HFFc6 (cell line): Measurements from ENCODE around the gene BRD1. TPM values are rescaled to one million over a fixed set of nuclear protein-coding genes. Genes with fewer than 3 reads are reported as not detected.

Source experiments
- DNase-seq: peaks from one replicate; pipeline ENCODE4 v3.0.0-alpha.2; 2018
- H3K27ac Mint-ChIP-seq: 2 replicates; pipeline ENCODE4 v1.8.0; 2020; ENCODE audit warnings: mild to moderate bottlenecking, mixed read lengths
- H3K27me3 Mint-ChIP-seq: 2 replicates; pipeline ENCODE4 v1.8.0; 2021; ENCODE audit warnings: mild to moderate bottlenecking, moderate library complexity, mixed read lengths; ENCODE audit not compliant: insufficient read depth
- H3K36me3 Mint-ChIP-seq: 2 replicates; pipeline ENCODE4 v1.8.0; 2021; ENCODE audit warnings: low read depth, mixed read lengths
- H3K4me1 Mint-ChIP-seq: 2 replicates; pipeline ENCODE4 v1.8.0; 2020; ENCODE audit warnings: low read depth, mixed read lengths
- H3K4me3 Mint-ChIP-seq: 2 replicates; pipeline ENCODE4 v1.8.0; 2020; ENCODE audit warnings: mild to moderate bottlenecking, moderate library complexity, mixed read lengths
- H3K9me3 Mint-ChIP-seq: 2 replicates; pipeline ENCODE4 v1.8.0; 2020; ENCODE audit warnings: mild to moderate bottlenecking, mixed read lengths
- CTCF ChIP-seq: fragments of 200-600 bp; sonication (generic); IDR thresholded peaks from 2 replicates; pipeline ENCODE4 v1.5.0; 2021; ENCODE audit warnings: antibody characterized with exemption, mild to moderate bottlenecking
- total RNA-seq, 6 experiments: library from RNA; stranded (reverse); fragmentation: NEBNext Ultra II Directional; extraction: Animal tissue kit (Norgen Biotek cat#: 25700); gene quantifications; 2 replicates in 1 of 6; 3 replicates in 5 of 6; pipeline ENCODE4 v1.2.3, GENCODE V29; 2021

The BRD1 gene
- total RNA-seq, 6 experiments from 2014 or later, result 17.2 to 20.8 (median 18.1) TPM

- Mint-ChIP-seq H3K4me3 (no peak overlapping the region), H3K9me3 (no peaks in the 10 kb centered on the region), H3K36me3 (no peaks in the 10 kb centered on the region), H3K4me1 (peaks cover 7% of the 10 kb centered on the region; the same call in 1 of the 2 replicates), H3K27ac (no peak overlapping the region), H3K27me3 (peaks cover 3% of the 10 kb centered on the region)
- TF ChIP-seq CTCF, result no peak
- DNase-seq, result no peak
Observed at GRCh38 chr22:49772692-49773091, 55.0 kb downstream of the BRD1 start.

- peaks cover 7% of the 10 kb centered on the region; the same call in 1 of the 2 replicates for H3K4me1 Mint-ChIP-seq
- no peak for DNase-seq
Observed at GRCh38 chr22:49771266-49772065, 56.2 kb downstream of the BRD1 start.

GRCh38 chr22:49770547-49771265, 57.0 kb downstream of the BRD1 start:
- TF ChIP-seq CTCF, result no peak
- 0 out of 2 replicates have a peak, but pooled peaks cover 6% of the 10 kb centered on the region for H3K36me3 Mint-ChIP-seq
- H3K4me1 Mint-ChIP-seq, result peaks cover 7% of the 10 kb centered on the region; the same call in 1 of the 2 replicates
- DNase-seq, result no peak
- no peak overlapping the region for H3K27ac Mint-ChIP-seq
- no peak overlapping the region for H3K4me3 Mint-ChIP-seq
- peaks cover 10% of the 10 kb centered on the region for H3K9me3 Mint-ChIP-seq
- peaks cover 3% of the 10 kb centered on the region for H3K27me3 Mint-ChIP-seq

More at GRCh38 chr22:49771266-49772065, 56.2 kb downstream of the BRD1 start:
- Mint-ChIP-seq H3K36me3 (0 out of 2 replicates have a peak, but pooled peaks cover 6% of the 10 kb centered on the region), H3K27ac (no peak overlapping the region), H3K9me3 (peaks cover 10% of the 10 kb centered on the region), H3K27me3 (peaks cover 3% of the 10 kb centered on the region), H3K4me3 (no peak overlapping the region)
- TF ChIP-seq CTCF, result no peak

- H3K27ac Mint-ChIP-seq, result no peak overlapping the region
- H3K27me3 Mint-ChIP-seq, result peaks cover 3% of the 10 kb centered on the region
- no peak for TF ChIP-seq CTCF
- H3K4me3 Mint-ChIP-seq, result no peak overlapping the region
- H3K4me1 Mint-ChIP-seq, result peaks cover 7% of the 10 kb centered on the region; the same call in 1 of the 2 replicates
- H3K36me3 Mint-ChIP-seq, result 0 out of 2 replicates have a peak, but pooled peaks cover 6% of the 10 kb centered on the region
- no peak for DNase-seq
- H3K9me3 Mint-ChIP-seq, result peaks cover 10% of the 10 kb centered on the region
Observed at GRCh38 chr22:49769691-49770546, 57.8 kb downstream of the BRD1 start.
